GM23248 (cell line): ENCODE results near the gene TMIGD3.

Source experiments
- EZH2 ChIP-seq: fragments of 200-600 bp; sonication (generic); IDR thresholded peaks from 2 replicates; pipeline ENCODE4 v1.6.1; 2018; ENCODE audit warnings: antibody characterized with exemption, mild to moderate bottlenecking; ENCODE audit not compliant: insufficient read depth, poor library complexity, severe bottlenecking
- EZH2phosphoT487 ChIP-seq: fragments of 200-600 bp; sonication (generic); IDR thresholded peaks from 2 replicates; pipeline ENCODE4 v1.6.1; 2018; ENCODE audit warnings: antibody characterized with exemption, moderate library complexity, mild to moderate bottlenecking, low read depth; ENCODE audit not compliant: insufficient read depth

DNA sequence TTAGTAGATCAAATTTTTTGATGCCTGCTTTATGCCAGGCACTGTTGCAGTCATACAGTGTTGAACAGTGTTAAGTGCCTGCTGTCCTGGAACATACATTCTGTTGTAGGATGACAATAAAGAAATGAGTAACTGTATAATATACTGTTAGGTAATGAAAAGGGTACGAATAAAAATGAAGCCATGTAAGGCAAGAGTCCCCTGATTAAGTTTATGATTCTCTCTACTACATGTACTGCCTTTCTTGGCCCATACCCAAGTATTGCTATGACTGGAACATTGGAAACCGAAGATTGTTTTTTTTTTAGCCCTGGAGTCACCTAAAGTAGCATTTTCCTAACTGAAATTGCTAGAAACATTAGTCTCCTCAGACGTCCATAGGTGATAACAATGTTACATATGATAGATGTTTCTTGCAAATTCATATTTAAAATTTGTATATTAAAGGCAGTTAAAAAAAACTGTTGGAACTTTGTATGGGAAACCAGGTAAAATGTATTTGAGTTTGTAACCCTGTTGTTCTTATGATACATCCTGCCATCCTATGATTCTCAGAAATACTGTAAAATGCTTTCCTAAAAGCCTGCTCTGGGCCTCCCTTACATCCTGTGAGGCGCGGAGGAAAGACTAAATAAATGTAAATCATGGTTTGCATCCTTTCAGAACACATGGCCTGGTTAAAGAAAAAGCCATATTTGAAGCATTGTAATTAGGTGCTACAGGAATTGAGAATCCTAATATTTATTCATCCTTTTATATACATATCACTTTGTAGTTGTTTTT is 48.4 kb downstream of the TMIGD3 start:
- TF ChIP-seq EZH2 (no peak), EZH2phosphoT487 (no peak)
